ENCODE results near the gene SPIN1.

The SPIN1 gene

DNA sequence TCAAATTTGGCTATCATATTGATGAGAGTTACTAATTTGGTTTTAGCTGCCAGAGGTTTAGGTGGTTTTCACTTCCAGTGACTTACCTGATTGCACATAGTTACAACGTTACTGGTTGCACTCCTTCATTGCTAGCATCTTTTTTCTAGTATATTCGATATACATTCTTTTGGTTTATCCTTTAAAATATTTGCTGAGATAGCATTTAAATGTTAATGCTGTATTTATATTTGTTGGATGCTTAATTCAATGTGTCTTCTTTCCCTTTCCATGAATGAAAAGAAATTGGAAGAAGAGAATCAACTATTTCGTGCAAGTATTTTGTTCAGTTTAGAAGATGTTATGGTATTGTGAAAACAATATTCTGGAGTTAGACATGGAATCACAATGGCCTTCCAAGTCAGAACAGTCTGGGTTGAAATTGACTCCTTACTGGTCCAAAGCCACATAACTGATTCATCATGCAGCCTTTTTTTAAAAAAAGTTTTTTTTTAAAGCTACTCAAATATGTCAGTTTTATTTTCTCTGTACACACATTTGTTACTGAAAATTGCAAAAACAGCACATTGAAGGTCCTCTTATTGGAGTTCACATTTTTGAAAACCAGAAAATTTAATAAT, 2.2 kb downstream of the SPIN1 start:
- DNase-seq, result no peak

DNA sequence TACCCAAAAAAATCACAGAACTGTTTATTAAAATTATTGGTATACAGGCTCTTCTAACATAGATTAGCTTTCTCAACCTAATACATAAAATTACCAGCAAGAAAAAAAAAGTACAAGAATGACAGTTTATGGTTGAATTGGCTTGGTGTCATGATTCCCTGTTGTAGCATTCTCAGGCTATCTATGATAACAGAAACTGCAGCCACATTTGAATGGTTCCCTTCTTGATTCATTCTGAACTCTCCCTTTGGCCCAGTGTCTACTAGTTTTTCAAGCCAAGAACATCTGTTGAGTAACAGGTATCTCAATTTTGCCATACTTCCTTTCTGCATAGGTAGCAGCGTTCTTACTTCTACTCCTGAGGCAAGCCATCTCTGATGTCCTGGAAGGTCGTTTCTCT, 3.0 kb downstream of the SPIN1 start:
- no peak for DNase-seq

DNA sequence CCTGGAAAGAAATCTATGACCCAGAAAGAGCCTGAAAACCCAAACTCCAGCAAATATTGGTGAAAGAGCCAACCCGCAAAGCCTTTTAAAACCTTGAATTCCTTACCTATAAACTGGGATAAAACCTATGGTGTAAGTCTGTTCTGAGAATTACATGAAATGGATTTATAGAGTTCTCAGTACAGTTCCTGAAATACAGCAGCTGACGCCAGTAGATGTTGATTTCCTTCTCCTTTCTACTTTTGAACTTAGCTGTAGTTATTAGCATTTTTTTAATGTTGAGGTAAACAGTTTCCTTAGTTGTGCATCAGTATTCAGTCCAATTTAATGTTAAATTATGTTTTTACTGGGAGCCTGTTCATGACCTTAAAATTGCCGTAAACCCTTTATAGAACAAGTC, 3.7 kb downstream of the SPIN1 start:
- DNase-seq, result no peak

GRCh38 chr9:88392549-88392948, 4.3 kb downstream of the SPIN1 start:
- no peak for DNase-seq

DNA sequence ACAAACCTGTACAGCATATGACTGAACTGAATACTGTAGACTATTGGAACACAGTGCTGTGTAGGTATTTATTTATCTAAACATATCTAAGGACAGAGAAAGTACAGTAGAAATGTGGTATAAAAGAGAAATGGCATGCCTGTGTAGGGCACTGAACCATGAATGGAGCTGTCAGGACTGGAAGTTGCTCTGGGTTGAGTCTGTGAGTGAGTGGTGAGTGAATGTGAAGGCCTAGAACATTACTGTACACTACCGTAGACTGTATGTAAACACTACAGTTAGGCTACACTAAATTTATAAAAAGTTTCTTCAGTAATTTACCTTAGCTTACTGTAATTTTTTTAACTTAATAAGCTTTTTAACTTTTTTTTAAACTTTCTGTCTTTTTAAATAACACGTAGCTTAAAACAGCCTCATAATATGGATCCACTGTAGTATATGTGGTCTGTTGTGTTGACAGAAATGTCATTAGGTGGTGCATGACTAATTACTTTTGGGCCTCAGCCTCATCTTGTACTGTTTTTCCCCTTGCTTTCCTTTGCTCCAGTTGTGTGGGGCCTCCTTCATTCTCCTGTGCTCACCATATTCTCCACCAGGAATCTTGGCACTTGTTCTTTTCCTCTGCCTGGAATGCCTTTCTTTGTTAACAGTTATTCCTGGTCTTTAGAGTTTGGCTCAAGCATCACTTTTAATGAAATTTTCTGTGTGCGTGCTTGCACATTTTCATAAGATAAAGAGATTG, 8.8 kb downstream of the SPIN1 start:
- DNase-seq, result no peak

- no peak for DNase-seq
Measured at GRCh38 chr9:88398016-88398415, 9.8 kb downstream of the SPIN1 start.

DNA sequence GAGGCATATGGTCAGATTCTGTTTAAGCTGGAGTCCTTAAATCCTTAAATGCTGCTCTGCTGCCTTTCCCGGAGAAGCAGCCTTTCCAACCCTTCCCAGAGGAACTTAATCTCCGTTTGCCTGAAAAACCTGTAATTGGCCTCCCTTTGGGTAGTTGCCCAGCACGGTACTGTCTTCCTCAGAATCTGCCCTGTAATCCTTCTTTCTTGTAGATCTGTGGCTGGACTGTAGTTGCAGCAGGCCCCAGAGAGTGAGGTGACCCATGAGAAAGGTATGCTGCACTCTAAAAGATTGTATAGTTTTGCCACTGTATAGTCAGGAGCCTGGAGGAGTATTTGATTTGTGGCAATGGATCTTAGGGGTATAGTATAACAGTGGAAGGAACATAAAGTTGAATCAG, 11.7 kb downstream of the SPIN1 start:
- DNase-seq, result no peak

GRCh38 chr9:88403340-88403739, 15.1 kb downstream of the SPIN1 start:
- no peak for DNase-seq

DNA sequence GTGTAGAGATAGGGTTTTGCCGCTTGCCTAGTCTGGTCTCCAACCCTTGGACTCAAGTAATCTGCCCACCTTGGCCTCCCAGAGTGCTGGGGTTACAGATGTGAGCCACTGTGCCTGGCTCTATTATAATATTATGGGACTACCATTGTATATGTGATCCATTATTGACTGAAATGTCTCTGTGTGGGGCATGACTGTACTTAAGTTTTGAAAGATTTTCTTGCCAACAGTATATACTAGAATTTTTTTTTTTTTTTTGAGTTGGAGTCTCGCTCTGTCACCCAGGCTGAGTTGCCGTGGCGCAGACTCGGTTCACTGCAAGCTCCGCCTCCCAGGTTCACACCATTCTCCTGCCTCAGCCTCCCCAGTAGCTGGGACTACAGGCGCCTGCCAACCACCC, 17.8 kb downstream of the SPIN1 start:
- DNase-seq, result no peak

GRCh38 chr9:88411471-88411870, 23.2 kb downstream of the SPIN1 start:
- no peak for DNase-seq

DNA sequence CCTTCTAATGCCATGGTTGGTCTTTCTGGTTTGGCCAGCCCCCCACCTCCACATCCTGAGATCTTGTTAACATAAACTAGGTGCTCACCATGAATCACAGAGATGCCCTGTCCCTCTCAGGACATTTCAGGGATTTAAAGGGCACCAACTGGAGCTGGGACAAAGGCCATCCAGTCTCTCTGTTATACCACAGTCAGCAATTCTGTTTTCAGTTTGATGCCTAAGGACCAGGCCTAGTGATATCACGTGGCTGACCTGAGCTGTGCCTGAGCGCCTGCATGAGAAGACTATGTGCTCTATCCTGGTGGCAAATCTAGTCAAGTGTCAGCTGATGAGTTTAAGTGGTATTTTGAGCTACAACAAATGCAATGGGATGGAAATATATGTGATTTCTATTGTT, 26.1 kb downstream of the SPIN1 start:
- DNase-seq, result no peak

- DNase-seq, result no peak
Measured at GRCh38 chr9:88418025-88418424, 29.8 kb downstream of the SPIN1 start.

DNA sequence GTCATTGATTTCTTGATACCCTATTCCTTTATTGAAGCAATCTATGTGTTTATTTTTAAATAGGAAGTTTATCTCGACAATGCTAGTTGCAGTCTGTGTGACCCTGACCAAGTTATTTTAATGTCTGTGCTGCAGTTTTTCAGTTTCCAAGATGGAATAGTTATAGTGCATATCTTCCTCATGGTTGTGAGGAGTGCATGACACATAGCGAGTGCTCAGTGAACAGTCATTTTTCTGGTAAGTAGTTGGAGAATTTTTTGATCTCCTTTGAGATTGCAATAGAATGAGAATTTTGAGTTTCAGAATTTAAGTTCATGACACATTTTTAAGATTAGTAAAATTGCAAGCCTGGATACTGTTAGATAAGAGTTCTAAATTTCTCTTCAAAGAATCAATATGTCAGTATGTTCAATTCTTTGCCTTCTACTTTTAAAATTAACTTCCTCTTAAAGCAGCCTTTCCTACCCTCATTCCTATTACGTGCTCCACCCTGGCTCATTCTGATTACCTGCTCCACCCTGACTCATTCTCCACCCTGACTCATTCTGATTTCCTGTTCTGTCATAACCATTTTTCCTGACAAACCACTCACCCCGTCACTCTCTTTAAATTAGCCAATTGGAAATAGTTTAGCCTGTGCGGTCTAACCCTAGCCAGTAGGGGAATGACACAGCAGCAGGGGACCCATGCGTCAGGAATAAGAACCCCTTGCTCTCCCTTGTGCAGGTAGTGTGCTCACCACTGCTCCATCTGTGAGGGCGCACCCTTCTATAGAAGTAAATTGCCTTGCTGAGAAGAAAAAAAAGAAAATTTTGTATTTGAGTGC, 30.7 kb downstream of the SPIN1 start:
- no peak for DNase-seq

- DNase-seq, result no peak
Measured at GRCh38 chr9:88420227-88420626, 32.0 kb downstream of the SPIN1 start.

GRCh38 chr9:88421348-88421747, 33.1 kb downstream of the SPIN1 start:
- no peak for DNase-seq

GRCh38 chr9:88425538-88425950, 37.3 kb downstream of the SPIN1 start:
- DNase-seq, result no peak

DNA sequence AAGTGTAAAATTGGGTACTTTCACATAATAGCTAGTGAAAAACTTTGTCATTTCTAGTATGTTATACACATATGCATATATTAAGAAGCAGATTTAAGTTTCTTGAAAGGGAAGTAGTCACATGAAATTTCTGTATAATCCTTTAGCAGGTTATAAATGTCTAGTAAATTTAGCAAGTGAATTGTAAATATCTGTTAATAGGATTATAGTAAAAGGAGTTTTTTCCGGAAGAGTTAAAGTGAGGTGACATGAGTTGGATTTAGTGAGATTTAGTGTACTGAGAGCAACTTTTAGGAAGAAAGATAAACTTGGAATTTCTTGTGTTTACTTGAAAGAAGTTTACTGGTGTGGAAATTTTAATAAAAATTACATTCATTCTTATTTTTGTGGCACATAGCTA, 38.4 kb downstream of the SPIN1 start:
- no peak for DNase-seq

DNA sequence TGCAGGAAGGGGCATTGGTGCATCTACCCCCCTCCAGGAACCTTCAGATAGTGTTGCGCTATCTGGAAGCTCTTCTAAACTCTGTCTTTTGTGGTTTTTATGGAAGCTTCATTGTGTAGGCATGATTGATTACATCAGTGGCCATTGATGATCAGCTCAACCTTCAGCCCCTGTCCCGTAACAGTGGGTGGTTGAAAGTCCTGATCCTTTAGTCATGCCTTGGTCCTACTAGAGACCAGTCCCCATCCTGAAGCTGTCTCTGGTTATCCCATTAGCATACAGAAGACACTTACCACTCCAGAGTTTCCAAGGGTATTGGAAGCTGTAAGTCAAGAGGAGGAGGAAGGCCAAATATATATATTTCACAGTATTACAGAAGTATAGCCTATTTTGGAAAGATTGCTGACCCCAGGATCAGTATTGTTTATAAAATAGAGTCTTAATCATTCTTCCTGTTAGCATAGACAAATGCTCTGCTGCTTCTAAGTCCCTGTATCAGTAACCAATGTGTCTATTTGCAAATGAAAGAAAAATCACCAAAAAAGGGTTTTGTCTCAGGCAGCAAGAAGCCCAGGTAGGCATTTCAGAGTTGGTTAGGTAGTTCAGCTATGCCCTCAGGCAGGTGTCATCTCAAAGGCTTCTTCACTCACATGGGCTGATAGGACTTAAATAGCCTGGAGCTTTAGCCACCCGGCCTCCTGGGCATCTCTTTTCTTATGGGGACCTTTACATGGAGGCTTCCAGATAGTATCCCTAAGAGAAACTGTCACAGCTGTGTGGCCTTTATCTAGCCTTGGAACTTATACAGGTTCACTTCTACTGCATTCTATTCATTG, 41.6 kb downstream of the SPIN1 start:
- DNase-seq, result no peak

GRCh38 chr9:88433583-88434255, 45.5 kb downstream of the SPIN1 start:
- DNase-seq, result no peak

DNA sequence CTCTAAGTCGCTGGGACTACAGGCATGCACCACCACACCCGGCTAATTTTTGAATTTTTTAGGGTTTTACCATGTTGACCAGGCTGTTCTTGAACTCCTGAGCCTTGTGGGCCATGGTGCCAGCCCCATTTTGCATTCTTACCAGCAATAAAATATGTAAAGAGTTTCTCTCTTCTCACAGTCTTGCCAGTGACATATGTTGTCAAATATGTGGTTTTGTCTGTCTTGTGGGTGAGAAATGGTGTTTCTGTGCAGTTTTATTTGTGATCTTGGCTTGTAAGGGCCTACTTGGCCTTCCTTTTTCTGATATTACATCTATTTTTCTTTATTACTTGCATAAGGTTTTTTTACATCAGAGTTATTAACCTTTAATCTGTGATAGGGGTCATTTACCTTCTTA, 47.1 kb downstream of the SPIN1 start:
- DNase-seq, result no peak

DNA sequence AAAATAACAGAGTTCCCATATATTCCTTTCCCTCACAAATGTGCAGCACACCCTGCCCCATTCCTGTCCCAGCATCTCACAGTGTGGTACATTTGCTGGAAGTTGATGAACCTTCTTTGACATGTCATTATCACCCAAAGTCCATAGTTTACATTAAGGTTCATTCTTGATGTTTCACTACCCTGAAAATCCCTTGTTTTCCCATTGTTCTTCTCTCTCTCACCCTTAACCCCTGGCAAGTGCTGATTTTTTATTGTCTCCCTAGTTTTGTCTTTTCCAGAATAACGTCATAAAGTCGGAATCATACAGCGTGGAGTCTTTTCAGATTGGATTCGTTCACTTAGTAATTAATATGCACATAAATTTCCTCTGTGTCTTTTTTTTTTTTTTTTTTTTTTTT, 48.1 kb downstream of the SPIN1 start:
- no peak for DNase-seq

All from 8988T (cell line).